HG02981 (cell line): ENCODE measurements around the gene RPS27L.

Source experiments
- ATAC-seq: cut with Tn5 transposase; IDR thresholded peaks from one replicate; pipeline ENCODE4 v1.9.1; 2021; ENCODE audit warnings: mild to moderate bottlenecking, moderate library complexity; ENCODE audit not compliant: unreplicated experiment

RPS27L gene

DNA sequence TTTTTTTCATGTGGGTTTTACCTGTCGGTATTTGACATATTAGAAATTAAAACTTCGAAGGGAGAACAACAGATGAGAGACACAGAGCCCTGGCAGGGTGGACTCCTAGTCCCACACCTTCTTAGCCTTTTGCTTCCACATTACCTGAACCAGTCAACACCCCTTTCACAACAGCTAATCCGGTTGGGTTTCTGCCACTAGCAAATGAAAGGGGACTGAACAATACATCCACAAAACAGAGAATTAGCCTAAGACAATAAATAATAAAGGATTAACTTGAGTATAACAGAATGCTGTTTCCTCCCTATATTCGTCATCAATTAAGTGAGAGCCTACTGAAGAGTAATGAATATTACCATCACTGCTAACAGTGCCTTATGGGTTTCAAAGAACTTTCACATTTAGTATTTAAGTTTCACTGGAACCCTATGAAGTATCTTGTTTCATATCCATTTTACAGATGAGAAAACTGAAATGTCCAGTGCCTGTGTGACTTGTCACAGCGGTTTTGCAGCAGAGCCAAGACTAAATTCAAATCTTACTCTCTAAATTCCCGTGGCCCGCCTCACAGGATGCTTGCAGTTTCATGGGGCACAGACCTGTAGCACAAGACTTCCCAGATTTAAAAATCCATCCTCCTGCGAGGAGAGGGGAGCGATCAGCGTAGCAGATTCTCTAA lies 31.1 kb upstream of the RPS27L start:
- ATAC-seq, result no peak

DNA sequence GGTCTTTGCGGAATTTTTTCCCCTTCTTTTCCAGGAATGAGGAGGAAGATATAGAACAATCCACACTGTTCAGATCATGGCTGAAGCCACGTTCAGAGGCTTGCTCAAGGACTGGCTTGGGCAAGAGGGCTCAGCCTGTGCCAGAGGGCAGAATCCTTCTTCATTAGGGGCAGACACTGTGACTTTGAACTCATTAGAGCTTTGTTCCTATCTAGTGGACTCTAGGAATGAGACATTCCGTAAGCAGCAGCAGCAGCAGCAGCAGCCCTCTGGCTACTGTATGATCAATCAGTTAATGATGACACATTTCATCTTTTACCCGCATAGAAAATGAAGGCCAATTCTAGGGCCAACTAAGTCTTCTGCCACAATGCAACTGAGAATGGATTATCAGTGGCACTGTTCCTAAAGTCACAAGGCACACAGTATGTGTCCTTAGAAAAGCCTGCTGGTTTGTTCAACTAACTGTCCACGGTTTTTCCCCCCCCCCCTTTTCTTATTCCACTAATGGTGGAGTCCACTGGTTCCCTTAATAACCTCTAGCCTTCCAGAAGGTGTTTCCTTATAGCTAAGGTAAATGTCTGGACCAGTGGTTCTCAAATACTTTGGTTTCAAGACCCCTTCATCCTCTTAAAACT lies 30.4 kb upstream of the RPS27L start:
- ATAC-seq, result no peak

DNA sequence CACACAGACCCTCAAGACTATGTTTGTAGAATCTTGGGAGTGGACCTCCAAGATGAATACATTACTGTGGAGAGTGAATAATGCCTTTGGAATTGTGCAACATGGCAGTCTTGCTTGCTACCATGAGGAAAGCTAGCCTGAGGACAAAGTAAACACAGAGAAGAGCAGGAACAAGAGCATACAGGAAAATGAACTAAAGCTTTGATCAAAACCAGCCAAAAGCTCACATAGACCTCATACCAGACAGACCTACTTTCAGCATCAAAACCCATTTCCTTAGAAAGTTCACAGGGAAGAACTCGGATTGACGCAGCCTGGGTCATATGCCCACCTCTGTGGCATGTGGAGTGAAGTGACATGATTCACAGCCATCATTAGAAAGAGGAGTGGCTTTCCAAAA lies 28.8 kb upstream of the RPS27L start:
- ATAC-seq, result no peak

DNA sequence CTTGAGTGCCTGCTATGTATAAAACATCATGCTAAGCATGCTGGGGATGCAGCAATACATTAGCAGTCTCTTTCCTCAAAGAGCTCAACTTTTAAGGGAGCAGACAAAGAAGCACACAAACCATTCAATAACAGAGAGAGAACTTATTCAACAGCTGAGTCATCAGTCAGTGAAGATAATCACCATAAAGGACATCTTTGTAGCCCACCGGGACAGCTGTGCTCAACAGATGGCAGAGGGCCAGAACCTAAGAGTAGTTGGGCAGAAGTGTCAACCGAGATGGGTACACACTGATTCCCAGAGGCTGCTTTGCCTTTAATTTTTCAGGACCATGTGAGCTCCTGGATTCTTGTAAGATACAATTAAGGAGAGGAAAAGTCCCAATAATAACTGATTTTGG lies 27.9 kb upstream of the RPS27L start:
- ATAC-seq, result no peak

DNA sequence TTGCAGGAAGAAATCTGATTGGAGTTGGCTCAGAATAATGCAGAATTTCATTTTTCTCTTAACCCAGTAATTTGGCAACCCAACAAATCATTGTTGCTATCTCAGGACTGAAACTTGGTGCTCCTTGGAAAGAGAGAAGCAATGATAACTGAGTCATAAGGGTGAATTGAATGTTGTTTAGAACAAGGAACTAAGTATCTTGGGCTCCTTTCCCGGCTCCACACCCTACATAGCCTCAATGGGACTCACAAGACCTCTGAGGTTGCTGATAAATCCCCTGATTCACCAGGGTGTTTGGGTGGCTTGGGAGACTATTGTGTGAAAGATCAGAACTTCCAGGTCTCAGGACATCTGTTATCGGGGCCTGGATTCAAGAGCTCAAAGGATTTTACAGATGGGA lies 24.4 kb upstream of the RPS27L start:
- ATAC-seq, result no peak

DNA sequence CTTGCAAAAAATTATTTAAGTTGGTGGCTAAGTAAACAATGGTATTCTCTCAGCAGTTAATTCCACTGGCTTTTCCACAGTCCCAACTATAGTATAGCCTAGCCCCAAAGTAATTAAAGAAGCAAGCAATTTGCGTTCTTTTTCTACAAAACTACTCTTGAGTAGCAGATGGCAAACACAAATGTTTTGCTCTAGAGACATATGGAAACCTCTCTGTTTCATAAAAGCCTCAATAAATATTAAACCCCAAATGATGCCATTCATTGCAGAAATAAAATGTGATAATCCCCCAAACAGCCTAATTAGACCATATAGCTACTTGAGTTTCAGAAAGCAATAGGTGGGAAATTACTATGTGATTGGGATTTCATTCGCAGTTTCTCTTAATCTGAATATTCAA lies 23.5 kb upstream of the RPS27L start:
- no peak for ATAC-seq

DNA sequence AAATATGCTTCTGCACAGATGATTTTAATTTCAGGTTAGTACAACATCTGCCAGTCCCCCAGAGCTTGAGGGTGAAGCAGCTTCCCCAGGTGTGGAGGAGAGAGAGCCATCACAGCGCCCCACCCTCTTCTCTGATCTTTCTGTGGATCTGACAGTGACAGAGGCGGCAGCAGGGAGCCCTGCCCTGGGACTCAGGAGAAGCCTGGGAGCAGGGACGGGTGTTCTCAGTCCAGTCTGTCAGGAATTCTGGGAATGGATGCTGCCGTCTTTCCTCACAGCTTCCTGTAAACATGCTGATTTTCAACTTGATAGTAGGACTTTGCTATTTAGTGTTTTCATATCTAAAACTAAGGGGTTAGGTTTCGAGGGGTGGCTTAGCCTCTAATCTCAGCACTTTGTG lies 20.8 kb upstream of the RPS27L start:
- ATAC-seq, result no peak

DNA sequence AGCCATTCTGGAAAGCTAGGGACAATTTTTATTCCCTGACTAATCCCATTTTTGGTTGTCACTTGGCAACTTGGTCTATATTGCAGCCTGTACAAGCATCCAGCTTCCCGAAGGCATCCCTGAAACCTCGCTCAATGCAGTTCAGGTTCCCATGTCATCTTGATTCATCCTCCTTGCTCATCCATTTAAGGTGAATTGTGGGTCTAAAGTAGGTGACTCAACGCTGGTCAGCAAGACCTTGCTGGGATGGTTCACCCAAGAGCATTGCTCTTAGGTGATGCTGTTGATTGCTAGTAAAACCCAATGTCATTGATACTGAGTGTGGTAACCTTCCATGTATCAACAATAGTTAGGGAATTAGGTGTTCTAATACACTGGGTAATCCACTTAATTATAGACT lies 19.0 kb upstream of the RPS27L start:
- no peak for ATAC-seq

DNA sequence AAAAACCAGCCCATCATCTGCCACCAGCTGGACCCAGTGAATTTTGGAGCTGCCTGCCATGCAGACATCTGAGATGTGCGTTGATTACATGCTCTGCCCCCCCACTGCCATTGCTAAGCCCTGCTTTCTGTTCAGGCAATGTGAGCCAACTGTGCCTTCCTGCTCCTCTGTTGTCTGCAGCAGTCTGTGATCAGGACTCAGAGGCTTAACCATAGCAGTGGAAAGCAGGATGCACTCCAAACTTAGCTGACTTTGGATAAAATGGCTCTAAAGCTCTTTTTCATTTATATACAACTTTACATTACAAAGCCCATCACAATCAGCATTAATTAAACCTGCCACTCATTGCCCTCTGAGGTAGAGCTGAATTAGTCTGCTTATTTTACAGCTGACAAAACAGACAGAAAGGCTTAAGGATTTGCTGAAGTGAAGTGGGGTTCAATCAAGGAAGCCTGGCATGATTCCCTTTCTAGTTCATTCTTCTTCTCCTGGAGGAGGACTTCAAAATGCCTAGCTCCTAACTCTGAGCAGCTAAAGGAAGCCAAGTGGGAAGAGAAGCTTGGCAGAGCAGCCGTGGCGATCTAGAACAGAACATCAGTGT lies 15.7 kb upstream of the RPS27L start:
- no peak for ATAC-seq

DNA sequence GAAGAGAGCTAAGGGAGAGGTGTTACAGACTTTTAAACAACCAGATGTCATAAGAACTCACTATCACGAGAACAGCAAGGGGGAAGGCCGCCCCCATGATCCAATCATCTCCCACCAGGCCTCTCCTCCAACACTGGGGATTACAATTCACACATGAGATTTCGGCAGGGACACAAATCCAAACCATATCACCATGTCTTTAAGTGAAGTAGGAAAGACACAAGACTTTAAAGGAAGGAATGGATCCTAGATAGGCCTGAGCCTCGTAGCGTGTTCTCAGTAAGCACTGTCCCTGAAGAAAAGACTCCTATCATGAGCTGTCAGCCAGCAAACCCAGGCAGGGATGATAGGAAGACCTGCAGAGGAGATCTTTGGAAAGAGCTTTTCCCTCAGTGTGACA lies 15.1 kb upstream of the RPS27L start:
- ATAC-seq, result no peak

DNA sequence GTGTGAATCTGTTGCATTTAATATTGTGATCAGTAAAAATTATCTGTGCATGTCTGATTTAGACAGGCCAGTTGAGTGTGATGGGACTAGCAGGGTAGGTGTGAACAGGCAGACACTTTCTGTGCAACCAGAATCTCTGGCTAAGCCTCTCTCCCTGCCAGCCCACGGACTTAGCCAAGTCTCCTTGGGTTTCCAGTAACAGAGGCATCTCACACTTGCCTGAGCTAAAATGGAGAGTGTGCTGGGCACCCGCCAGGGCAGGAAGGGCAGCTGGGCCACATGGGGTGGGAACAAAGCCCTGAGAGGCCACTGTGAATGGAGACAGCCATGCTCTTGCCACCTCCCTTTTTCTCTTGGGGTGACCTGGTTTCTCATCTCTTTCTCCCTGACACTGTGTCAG lies 12.5 kb upstream of the RPS27L start:
- ATAC-seq, result no peak

DNA sequence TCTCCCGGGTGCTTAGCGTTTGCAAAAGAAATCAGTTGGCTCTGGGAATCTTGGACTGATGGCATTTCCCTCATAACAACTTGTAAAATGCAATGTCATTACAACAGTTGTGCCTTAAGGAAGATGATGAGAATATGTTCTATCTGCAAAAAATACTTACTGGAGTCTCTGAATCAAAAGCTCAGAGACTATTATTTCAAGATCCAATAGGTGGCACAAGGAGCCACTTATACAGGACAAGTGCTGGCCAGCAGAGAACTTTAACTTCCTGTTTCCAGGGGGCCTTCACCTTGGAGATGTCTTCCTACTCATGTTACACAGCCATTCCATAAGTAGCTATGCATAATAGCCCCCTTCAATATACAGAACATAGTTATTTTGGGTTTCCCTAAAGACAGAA lies 8.9 kb upstream of the RPS27L start:
- ATAC-seq, result no peak

DNA sequence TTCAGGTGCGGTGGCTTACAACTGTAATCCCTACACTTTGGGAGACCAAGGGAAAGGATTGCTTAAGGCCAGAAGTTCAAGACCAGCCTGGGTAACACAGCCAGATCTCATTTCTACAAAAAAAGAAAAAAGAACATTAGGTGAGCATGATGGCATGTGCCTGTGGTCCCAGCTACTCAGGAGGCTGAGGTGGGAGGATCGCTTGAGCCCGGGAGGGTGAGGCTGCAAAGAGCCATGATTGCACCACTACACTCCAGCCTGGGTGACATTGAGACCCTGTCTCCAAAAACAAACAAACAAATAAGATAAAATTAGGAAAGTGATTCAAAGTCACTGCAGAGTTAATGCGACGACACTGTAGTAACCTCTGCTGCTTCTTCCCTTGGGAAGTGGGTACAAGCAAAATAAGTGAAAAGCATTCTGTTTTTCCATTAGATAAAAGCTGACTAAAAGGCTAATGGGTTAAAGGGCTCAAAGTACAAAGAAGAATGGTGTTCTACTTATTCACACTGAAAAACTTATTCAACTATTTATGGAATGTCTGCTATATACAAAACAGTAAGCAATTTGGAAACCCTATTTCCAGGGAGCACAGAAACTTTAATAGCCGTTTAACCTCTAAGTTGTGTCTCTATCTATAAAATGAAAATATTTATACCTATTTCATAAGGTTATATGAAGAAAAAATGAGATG lies 8.0 kb upstream of the RPS27L start:
- ATAC-seq, result no peak

DNA sequence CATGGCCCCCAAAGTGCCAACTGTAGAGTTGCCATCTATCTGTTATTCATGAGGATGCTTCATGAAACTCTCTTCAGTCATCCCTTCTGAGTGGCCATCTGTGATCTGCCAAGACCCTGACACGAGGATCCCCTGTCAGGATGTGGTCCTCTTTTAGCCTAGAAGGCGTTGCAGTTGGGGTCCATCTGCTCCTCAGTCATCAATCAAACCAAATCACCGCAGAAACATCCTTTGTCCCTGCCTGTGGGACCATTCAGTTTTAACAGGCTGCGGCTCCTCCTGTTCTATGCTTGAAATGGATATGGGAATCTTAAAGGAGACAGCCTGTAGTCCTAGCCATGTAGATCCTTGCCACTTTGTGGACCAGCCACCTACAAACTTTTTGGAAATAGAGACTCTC lies 5.9 kb upstream of the RPS27L start:
- no peak for ATAC-seq

DNA sequence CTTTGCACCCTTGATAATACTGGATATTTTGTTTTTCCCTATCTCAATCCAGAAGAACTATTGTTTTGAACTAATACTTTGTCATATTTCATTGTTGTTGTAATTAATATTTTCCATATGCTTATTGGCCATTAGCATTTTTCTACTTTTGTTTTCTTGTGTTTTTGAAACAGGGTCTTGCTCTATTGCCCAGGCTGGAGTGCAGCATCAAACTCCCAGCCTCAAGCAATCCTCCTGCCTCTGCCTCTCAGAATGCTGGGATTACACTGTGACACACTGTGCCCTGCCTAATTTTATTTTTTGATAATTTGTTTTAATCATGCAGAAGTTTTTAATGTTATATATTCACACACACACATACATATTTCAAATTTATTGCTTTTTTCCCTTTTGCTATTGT lies 3.4 kb upstream of the RPS27L start:
- ATAC-seq, result no peak

DNA sequence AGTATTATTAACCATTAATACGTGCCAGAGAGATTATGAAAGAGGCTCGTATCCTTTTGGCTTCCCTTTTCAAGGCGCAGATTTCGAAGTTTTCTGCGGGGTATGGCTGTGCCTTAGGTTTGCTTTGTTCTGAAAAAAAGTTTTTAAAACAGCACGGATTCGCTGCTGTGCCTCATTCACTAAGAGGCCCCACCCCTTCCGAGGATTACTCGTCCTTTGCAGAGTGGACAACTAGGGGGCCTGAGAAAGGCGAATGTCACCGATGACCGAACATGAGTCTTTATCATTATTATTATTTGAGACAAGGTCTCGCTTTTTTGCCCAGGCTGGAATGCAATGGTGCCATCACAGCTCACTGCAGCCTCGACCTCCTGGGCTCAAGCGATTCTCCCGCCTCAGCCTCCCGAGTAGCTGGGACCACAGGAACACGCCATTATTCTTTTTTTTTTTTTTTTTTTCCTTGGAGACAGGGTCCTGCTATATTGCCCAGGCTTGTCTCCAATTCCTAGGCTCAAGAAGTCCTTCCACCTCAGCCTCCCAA lies 684 bp upstream of the RPS27L start:
- peak; percentile 12 for ATAC-seq

DNA sequence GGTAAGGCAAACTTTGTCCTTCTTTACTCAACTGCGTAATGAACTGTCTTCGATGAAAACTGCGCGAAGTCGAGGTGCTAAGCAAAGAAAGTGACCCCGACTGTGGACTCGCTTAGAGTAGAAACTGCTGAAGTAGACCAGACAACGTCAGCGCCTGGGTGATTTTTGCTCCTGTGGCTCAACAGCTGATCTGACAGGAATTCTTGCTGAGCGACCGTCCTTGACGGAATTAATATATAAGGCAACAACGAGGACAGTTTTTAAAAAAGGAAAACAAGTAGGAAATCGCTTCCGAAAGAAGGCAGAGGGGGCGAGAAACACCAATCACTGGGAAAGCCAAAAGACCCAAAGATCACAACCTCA lies 541 bp downstream of the RPS27L start:
- no peak for ATAC-seq

DNA sequence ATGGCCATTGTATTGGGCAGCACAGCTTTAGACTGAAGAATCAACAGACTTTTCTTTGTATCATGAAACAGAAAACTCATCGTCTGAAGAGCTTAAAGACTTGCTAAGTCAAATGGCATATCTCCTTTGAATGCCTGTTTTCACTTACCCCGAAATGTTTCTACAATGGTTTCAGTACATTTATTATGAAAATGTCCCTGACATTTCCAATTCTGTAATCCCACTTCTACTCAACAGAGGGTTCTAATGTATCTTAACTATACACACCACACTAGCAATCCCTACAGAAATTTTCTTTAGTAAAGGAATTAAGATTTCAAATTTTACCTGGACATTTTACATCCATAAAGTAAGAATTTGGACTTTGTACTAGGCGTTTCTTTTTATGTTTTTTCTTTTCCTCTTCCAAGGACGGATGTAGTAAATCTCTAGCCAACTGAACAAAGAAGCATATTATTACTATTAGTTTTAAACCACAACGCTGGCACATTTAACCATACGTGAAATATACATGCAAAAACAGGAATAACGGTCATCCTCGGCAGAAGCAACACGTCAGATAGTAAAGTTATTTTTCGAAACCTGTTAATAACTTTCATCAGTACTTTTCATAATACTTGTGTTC lies 1.1 kb downstream of the RPS27L start:
- no peak for ATAC-seq

DNA sequence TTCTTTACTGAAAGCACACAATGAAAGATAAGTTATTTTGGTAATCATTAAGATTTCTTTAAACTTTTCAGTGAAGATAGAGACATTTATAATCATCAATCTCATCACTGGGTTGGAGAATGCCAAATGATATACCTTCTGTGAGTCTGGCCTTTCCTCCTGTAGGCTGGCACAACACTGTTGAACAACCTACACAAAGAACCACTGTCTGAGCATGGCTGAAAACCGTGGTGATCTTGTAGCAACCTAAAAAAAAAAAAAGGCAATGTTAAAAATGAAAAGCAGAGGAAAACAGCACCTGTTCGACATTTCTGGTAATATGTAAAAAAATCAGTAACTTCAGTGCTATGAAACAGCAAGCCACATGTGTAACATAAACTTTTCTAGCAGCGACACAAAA lies 1.8 kb downstream of the RPS27L start:
- ATAC-seq, result no peak

DNA sequence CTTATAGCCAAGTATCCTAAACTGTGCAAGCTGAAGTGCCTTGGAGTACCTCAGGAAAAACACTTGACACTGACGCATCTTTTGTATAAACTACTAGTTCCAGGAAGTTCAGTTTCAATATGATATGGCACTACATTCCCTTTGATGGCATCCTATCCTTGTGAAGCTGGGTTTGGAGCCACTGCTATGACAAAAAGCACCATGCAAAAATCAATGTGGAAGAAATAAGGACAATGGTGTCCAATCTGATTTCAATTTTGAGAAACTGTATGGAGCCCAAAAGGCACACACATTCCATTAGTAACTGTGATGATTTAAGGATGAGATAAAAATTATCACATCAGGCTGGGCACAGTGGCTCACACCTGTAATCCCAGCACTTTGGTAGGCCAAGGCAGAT lies 5.6 kb downstream of the RPS27L start:
- ATAC-seq, result no peak

DNA sequence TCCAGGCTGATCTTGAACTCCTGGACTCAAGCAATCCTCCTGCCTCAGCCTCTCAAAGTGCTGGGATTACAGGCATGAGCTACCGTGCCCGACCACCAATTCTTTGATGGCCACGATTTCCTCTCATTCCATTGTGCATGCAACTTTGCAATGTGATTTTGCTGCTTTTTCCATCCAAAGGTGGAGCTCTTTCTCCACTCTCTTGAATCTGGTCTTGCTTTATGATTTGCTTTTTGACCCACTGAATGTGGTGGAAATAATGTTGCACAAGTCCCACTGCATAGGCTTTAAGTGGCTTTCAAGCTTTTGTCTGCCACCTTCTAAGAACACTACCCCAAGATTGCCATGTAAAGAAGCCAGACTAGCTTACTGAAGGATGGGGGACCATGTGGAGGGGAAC lies 10.6 kb downstream of the RPS27L start:
- no peak for ATAC-seq
